Sigmoid colon (tissue), 7 donors: ENCODE measurements around the gene KLHL28. TPM values are rescaled to one million over a fixed set of nuclear protein-coding genes. Genes with fewer than 3 reads are reported as not detected.

Experiments used
- DNase-seq: peaks from one replicate; pipeline ENCODE4 v3.0.0-alpha.2; 2019
- H3K27ac ChIP-seq, 4 donors: fragments of 200-600 bp; sonication (generic); one replicate each; pipeline ENCODE4 v1.5.1; 2016 to 2019; ENCODE audit warnings: mild to moderate bottlenecking in 1 of 4
- H3K27me3 ChIP-seq, 3 donors: fragments of 200-600 bp; sonication (generic); one replicate each; pipeline ENCODE4 v1.5.1; 2019; ENCODE audit warnings: mild to moderate bottlenecking in 1 of 3
- H3K36me3 ChIP-seq, 4 donors: fragments of 200-600 bp; sonication (generic); one replicate each; pipeline ENCODE4 v1.5.1; 2016 to 2019
- H3K4me1 ChIP-seq, 4 donors: fragments of 200-600 bp; sonication (generic); one replicate each; pipeline ENCODE4 v1.5.1; 2017 to 2019
- H3K4me3 ChIP-seq, 4 donors: fragments of 200-600 bp; sonication (generic); one replicate each; pipeline ENCODE4 v1.5.1; 2017 to 2019; ENCODE audit warnings: mild to moderate bottlenecking in 2 of 4, moderate library complexity in 1 of 4
- H3K9me3 ChIP-seq, 4 donors: fragments of 200-600 bp in 3 of 4; sonication (generic) in 3 of 4; one replicate each; pipeline versions ENCODE4 v1.5.1 to v1.6.1; 2013 to 2019
- CTCF ChIP-seq, 4 experiments: fragments of 450-650 bp in 3 of 4; fragments of 200-600 bp in 1 of 4; IDR thresholded peaks; one replicate each; pipeline ENCODE4 v1.5.1; 2016 to 2019; ENCODE audit warnings: antibody characterized with exemption in 4 of 4, mild to moderate bottlenecking in 3 of 4, moderate library complexity in 2 of 4
- EP300 ChIP-seq, 4 donors: sonication (generic); formaldehyde crosslinking; IDR thresholded peaks; one replicate each; pipeline ENCODE4 v1.6.1; 2017; ENCODE audit warnings: antibody characterized with exemption in 4 of 4
- POLR2A ChIP-seq, 2 donors: fragments of 450-650 bp; IDR thresholded peaks; one replicate each; pipeline ENCODE4 v1.6.1; 2016; ENCODE audit warnings: antibody characterized with exemption in 2 of 2, mild to moderate bottlenecking in 2 of 2, moderate library complexity in 2 of 2
- POLR2AphosphoS5 ChIP-seq, 4 donors: sonication (generic); formaldehyde crosslinking; IDR thresholded peaks; one replicate each; pipeline ENCODE4 v1.6.1; 2017; ENCODE audit warnings: antibody characterized with exemption in 4 of 4
- WGBS, 2 donors: extraction: QIAGEN DNeasy Blood & Tissue Kit; methylation state at CpG; one replicate each; pipeline ENCODE4 v1.1.7; 2013; 5-methylcytosine and 5-hydroxymethylcytosine counted together
- intact Hi-C: fragments of 100-400 bp; cut with DNase I; formaldehyde crosslinking; loops from one replicate; pipeline ENCODE4 v1.15.1; 2023
- polyA plus RNA-seq, 3 donors: library from polyadenylated mRNA; stranded (reverse); fragments of 200-250 nt; gene quantifications; one replicate each; pipeline ENCODE4 v1.2.3, GENCODE V29; 2013
- total RNA-seq, 4 donors: library from RNA; depleted of rRNA; stranded (reverse); fragments of >200 nt; gene quantifications; one replicate each; pipeline ENCODE4 v1.1.0, GENCODE V29; 2016
- donor health status: healthy with polysubstance abuse.
- donor health status: Bipolar disorder and iron deficiency.
- donor health status: healthy.

KLHL28 gene
- total and polyA plus RNA-seq, 7 donors, result 3.0 to 16.5 (median 9.0) TPM

GRCh38 chr14:44961151-44961553 lies 595 bp downstream of the KLHL28 start:
- Histone ChIP-seq H3K4me3 (peak overlapping the region; percentile 59 to 86 (median 72)), H3K9me3 (no peaks in the 10 kb centered on the region), H3K27ac (peak overlapping the region; percentile 91 to 94 (median 92)), H3K36me3 (no peaks in the 10 kb centered on the region), H3K27me3 (no peaks in the 10 kb centered on the region), H3K4me1 (peaks cover 0 to 61% (median 50%) of the 10 kb centered on the region in 4 donors)
- intact Hi-C loops, result loop anchor here (1.0 to 5.0 kb wide), 3 partner anchors 49 to 173 kb away; partner anchors contain the start of gene FKBP3
- TF ChIP-seq POLR2AphosphoS5 (IDR thresholded peaks at IDR 0.05), result peak in 1 of 4 donors; percentile 18
- TF ChIP-seq CTCF (IDR thresholded peaks at IDR 0.05), result no peak
- WGBS, 2 donors, result 0% methylated on average over 14 of the region's 14 CpGs
- DNase-seq, result peak; percentile 82

- no peaks in the 10 kb centered on the region for H3K9me3 ChIP-seq
- TF ChIP-seq POLR2A (IDR thresholded peaks at IDR 0.05) (no peak), EP300 (IDR thresholded peaks at IDR 0.05) (no peak), CTCF (IDR thresholded peaks at IDR 0.05) (no peak), POLR2AphosphoS5 (IDR thresholded peaks at IDR 0.05) (no peak)
- H3K4me3 ChIP-seq, result peak overlapping the region; percentile 59 to 86 (median 72)
- no peak for DNase-seq
- H3K27ac ChIP-seq, result peak overlapping the region; percentile 91 to 94 (median 92)
- intact Hi-C loops, result loop anchor here (1.0 to 5.0 kb wide), 3 partner anchors 48 to 174 kb away; partner anchors contain the start of gene FKBP3
- 3% methylated on average over 3 of the region's 3 CpGs for WGBS, 2 donors
- H3K36me3 ChIP-seq, result no peaks in the 10 kb centered on the region
- peaks cover 0 to 56% (median 45%) of the 10 kb centered on the region in 4 donors for H3K4me1 ChIP-seq
- H3K27me3 ChIP-seq, result no peaks in the 10 kb centered on the region
These were observed 1.1 kb downstream of the KLHL28 start for GRCh38 chr14:44960646-44961045.

GRCh38 chr14:44960146-44960545 lies 1.6 kb downstream of the KLHL28 start:
- H3K27ac ChIP-seq, result peak overlapping the region; percentile 91 to 94 (median 92)
- H3K4me1 ChIP-seq, result peaks cover 0 to 51% (median 41%) of the 10 kb centered on the region in 4 donors
- intact Hi-C loops, result loop anchor here (2.0 to 5.0 kb wide), 2 partner anchors 48 to 63 kb away; a partner anchor contains a TSS
- 18 to 34% methylated on average over 2 of the region's 2 CpGs for WGBS, 2 donors
- peak overlapping the region in 3 of 4 donors; percentile 59 to 86 (median 81) for H3K4me3 ChIP-seq
- H3K9me3 ChIP-seq, result no peaks in the 10 kb centered on the region
- no peaks in the 10 kb centered on the region for H3K27me3 ChIP-seq
- DNase-seq, result no peak
- no peaks in the 10 kb centered on the region for H3K36me3 ChIP-seq
- TF ChIP-seq POLR2AphosphoS5 (IDR thresholded peaks at IDR 0.05) (no peak), CTCF (IDR thresholded peaks at IDR 0.05) (no peak), POLR2A (IDR thresholded peaks at IDR 0.05) (no peak), EP300 (IDR thresholded peaks at IDR 0.05) (no peak)

GRCh38 chr14:44959538-44959937 lies 2.2 kb downstream of the KLHL28 start:
- no peaks in the 10 kb centered on the region for H3K27me3 ChIP-seq
- no peaks in the 10 kb centered on the region for H3K9me3 ChIP-seq
- no peak for DNase-seq
- H3K27ac ChIP-seq, result peak overlapping the region in 2 of 4 donors; percentile 92
- no peak overlapping the region for H3K4me3 ChIP-seq
- H3K36me3 ChIP-seq, result no peaks in the 10 kb centered on the region
- intact Hi-C loops, result no loop called here
- TF ChIP-seq EP300 (IDR thresholded peaks at IDR 0.05) (no peak), CTCF (IDR thresholded peaks at IDR 0.05) (no peak), POLR2AphosphoS5 (IDR thresholded peaks at IDR 0.05) (no peak), POLR2A (IDR thresholded peaks at IDR 0.05) (no peak)
- WGBS, 2 donors, result 73 to 84% methylated on average over 3 of the region's 3 CpGs
- peaks cover 0 to 47% (median 38%) of the 10 kb centered on the region in 4 donors for H3K4me1 ChIP-seq

GRCh38 chr14:44956866-44957265 lies 4.9 kb downstream of the KLHL28 start:
- intact Hi-C loops, result no loop called here
- H3K4me1 ChIP-seq, result peaks cover 0 to 30% (median 21%) of the 10 kb centered on the region in 4 donors
- no peaks in the 10 kb centered on the region for H3K9me3 ChIP-seq
- no peak for TF ChIP-seq POLR2AphosphoS5 (IDR thresholded peaks at IDR 0.05)
- no peak for TF ChIP-seq POLR2A (IDR thresholded peaks at IDR 0.05)
- 98 to 99% methylated on average over 3 of the region's 3 CpGs for WGBS, 2 donors
- no peaks in the 10 kb centered on the region for H3K27me3 ChIP-seq
- H3K36me3 ChIP-seq, result peaks cover 0 to 4% (median 0%) of the 10 kb centered on the region in 4 donors
- DNase-seq, result no peak
- no peak overlapping the region for H3K27ac ChIP-seq
- H3K4me3 ChIP-seq, result no peak overlapping the region
